ENCODE results near the gene RASAL2. TPM values are rescaled to one million over a fixed set of nuclear protein-coding genes. Genes with fewer than 3 reads are reported as not detected.

Gene RASAL2
- polyA plus RNA-seq, 1 experiment: 27.7 TPM

DNA sequence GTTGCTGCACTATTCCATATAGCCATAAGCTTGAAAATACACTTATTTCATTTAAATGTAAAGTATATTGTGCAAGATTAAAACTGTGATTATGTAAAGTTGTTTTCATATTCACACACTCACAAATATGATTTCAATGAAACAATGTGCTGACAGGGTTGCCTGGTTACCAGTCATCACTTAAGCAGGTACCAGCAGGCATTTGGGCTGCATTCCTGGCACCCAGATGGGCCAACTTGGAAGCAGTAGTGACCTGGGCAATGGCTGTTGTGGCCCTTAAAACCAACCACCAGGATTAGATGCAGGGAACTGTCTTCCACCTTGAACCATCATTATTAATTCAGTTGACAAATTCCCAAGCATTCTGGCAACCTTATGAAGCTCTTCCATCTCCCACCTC, 45.0 kb upstream of the RASAL2 start:
- ChIA-PET POLR2A (interaction anchor here (0.6 kb wide), 1 partner anchor 9 kb away, joined by 5 read pairs; no protein-coding TSS in a partner anchor), CTCF (interaction anchor here (1.3 to 2.1 kb wide), 2 partner anchors 17 to 234 kb away, joined by 6 to 7 read pairs; no protein-coding TSS in a partner anchor)
- TF ChIP-seq, protein P1, sequence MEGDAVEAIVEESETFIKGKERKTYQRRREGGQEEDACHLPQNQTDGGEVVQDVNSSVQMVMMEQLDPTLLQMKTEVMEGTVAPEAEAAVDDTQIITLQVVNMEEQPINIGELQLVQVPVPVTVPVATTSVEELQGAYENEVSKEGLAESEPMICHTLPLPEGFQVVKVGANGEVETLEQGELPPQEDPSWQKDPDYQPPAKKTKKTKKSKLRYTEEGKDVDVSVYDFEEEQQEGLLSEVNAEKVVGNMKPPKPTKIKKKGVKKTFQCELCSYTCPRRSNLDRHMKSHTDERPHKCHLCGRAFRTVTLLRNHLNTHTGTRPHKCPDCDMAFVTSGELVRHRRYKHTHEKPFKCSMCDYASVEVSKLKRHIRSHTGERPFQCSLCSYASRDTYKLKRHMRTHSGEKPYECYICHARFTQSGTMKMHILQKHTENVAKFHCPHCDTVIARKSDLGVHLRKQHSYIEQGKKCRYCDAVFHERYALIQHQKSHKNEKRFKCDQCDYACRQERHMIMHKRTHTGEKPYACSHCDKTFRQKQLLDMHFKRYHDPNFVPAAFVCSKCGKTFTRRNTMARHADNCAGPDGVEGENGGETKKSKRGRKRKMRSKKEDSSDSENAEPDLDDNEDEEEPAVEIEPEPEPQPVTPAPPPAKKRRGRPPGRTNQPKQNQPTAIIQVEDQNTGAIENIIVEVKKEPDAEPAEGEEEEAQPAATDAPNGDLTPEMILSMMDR (IDR thresholded peaks at IDR 0.05; ENCODE audit: insufficient read depth, low read depth, low read length): no peak
- DNase-seq (ENCODE audit: low read depth): no peak
- Histone ChIP-seq H3K27me3 (ENCODE audit: control insufficient read depth, insufficient read depth, low read length) (no peaks in the 10 kb centered on the region), H3K4me3 (ENCODE audit: low read depth, low read length) (no peak overlapping the region), H3K36me3 (ENCODE audit: control insufficient read depth, insufficient read depth, low read length) (no peaks in the 10 kb centered on the region)

DNA sequence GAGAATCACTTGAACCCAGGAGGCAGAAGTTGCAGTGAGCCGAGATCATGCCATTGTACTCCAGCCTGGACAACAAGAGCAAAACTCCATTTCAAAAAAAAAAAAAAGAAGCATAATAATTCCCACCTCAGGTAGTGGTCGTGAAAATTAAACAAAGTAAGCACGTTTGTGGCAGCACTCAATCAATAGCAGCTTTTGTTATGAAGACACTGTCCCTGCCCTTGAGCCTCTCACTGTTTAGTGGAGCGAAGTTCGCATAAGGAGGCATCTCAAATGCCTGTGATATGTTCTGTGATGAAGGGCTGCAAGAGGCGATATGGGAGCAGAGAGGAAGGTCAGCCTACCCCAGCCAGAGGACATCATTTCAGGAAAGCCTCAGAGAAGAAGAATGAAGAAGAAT, 43.8 kb upstream of the RASAL2 start:
- ChIA-PET POLR2A (no interaction called here), CTCF (interaction anchor here (1.3 to 2.1 kb wide), 3 partner anchors 12 to 233 kb away, joined by 6 to 10 read pairs (median 7); no protein-coding TSS in a partner anchor)
- Histone ChIP-seq H3K27me3 (ENCODE audit: control insufficient read depth, insufficient read depth, low read length) (no peaks in the 10 kb centered on the region), H3K36me3 (ENCODE audit: control insufficient read depth, insufficient read depth, low read length) (no peaks in the 10 kb centered on the region), H3K4me3 (ENCODE audit: low read depth, low read length) (no peak overlapping the region)
- TF ChIP-seq, protein P1 (IDR thresholded peaks at IDR 0.05; ENCODE audit: insufficient read depth, low read depth, low read length): no peak
- DNase-seq (ENCODE audit: low read depth): no peak

DNA sequence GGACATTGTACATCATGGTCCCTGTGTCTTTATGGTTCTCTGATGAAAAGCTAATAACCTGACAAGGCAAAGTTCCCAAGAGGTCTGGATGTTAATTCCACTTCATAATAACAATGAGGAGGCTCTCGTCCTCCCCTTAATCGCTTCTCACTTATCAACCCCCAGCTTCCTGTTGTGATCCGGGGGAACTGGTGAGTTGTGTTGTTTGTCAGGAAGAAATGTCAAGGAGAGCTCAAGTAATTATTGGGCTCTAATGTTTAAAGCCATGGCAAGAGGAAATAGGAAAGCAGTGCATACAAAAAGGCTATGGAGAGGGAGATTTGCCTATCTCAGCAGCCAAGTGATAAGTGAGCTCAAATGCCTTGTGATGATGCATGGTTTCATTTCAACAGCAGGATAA, 42.8 kb upstream of the RASAL2 start:
- no peaks in the 10 kb centered on the region for H3K27me3 ChIP-seq (ENCODE audit: control insufficient read depth, insufficient read depth, low read length)
- no peaks in the 10 kb centered on the region for H3K36me3 ChIP-seq (ENCODE audit: control insufficient read depth, insufficient read depth, low read length)
- no peak overlapping the region for H3K4me3 ChIP-seq (ENCODE audit: low read depth, low read length)
- POLR2A ChIA-PET: no interaction called here
- no peak for DNase-seq (ENCODE audit: low read depth)
- TF ChIP-seq, protein P1 (IDR thresholded peaks at IDR 0.05; ENCODE audit: insufficient read depth, low read depth, low read length): no peak
- CTCF ChIA-PET: interaction anchor here (1.4 to 1.6 kb wide), 3 partner anchors 10 to 13 kb away, joined by 5 to 10 read pairs (median 5); no protein-coding TSS in a partner anchor

DNA sequence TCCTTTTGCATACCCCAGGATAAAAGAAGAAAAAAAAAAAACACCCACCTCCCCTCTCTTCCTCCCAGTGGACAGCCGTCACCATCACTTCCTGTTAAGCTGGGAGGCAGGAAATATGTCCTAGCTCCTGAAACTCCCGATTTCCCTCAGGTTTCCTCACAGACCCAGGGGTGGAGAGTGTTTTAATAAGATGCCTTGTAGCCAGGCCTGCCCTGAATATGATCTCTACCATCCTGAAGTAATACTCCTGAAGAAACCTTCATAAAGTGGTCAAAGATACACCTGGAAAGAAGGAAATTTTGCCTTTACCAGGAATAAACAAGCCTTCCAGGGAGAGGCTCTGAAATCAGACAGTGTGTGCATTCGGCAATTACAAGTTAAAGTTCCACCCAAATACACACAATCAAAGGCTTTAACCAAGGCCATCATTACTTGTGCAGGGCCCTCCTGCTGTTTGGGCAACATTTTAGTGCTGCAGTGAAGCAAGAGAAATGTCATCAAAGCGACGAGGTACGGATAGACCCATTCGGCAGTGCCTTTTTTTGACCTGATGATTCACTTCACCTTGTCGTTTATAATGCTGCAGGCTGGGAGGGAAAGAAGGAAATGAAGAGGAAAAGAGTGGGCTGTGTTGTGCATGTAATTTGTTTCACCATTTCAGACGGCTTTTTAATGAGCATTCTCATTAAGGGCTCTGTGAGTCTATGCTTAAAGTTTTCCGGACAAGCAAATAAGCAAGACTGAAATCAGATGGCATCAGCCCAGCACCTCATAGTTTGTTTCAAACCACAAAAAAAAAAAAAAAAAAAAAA, 41.0 kb upstream of the RASAL2 start:
- ChIA-PET POLR2A (no interaction called here), CTCF (interaction anchor here (0.6 to 1.6 kb wide), 3 partner anchors 13 to 230 kb away, joined by 3 to 5 read pairs (median 3); no protein-coding TSS in a partner anchor)
- TF ChIP-seq, protein P1 (IDR thresholded peaks at IDR 0.05; ENCODE audit: insufficient read depth, low read depth, low read length): no peak
- DNase-seq (ENCODE audit: low read depth): no peak
- Histone ChIP-seq H3K36me3 (ENCODE audit: control insufficient read depth, insufficient read depth, low read length) (no peaks in the 10 kb centered on the region), H3K27me3 (ENCODE audit: control insufficient read depth, insufficient read depth, low read length) (no peaks in the 10 kb centered on the region), H3K4me3 (ENCODE audit: low read depth, low read length) (no peak overlapping the region)

- no peak for DNase-seq (ENCODE audit: low read depth)
- Histone ChIP-seq H3K4me3 (ENCODE audit: low read depth, low read length) (no peak overlapping the region), H3K27me3 (ENCODE audit: control insufficient read depth, insufficient read depth, low read length) (no peaks in the 10 kb centered on the region), H3K36me3 (ENCODE audit: control insufficient read depth, insufficient read depth, low read length) (no peaks in the 10 kb centered on the region)
- CTCF ChIA-PET: no interaction called here
- POLR2A ChIA-PET: no interaction called here
- TF ChIP-seq, protein P1 (IDR thresholded peaks at IDR 0.05; ENCODE audit: insufficient read depth, low read depth, low read length): no peak
These were observed 38.8 kb upstream of the RASAL2 start for GRCh38 chr1:178055093-178055492.
